HG02798 (cell line): ENCODE data around the gene ANKRD60.

ENCODE experiments used
- ATAC-seq: cut with Tn5 transposase; IDR thresholded peaks from one replicate; pipeline ENCODE4 v1.9.1; 2021; ENCODE audit warnings: mild to moderate bottlenecking; ENCODE audit not compliant: unreplicated experiment, poor library complexity

ANKRD60 gene

DNA sequence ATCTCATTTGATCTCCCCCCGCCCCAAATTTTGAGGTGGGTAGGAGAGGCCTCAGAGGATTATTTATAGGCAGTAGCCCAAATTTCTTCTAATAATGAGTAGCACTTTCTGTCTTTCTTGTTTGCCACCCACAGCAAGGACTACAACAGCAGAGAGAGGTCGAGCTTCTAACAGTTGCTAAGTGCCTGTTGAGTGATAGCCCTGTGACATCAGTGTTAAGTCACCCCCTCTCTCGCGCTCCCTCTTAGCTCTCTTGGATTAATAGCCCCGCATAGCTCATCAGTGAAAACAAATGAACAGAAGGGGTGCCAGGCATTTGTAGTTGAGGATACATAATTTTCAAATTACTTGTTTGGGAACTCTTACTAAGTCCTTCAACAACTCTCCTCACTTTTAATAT, 3.5 kb downstream of the ANKRD60 start:
- ATAC-seq, result no peak

- no peak for ATAC-seq
Measured at GRCh38 chr20:58224097-58224496, 4.4 kb downstream of the ANKRD60 start.

DNA sequence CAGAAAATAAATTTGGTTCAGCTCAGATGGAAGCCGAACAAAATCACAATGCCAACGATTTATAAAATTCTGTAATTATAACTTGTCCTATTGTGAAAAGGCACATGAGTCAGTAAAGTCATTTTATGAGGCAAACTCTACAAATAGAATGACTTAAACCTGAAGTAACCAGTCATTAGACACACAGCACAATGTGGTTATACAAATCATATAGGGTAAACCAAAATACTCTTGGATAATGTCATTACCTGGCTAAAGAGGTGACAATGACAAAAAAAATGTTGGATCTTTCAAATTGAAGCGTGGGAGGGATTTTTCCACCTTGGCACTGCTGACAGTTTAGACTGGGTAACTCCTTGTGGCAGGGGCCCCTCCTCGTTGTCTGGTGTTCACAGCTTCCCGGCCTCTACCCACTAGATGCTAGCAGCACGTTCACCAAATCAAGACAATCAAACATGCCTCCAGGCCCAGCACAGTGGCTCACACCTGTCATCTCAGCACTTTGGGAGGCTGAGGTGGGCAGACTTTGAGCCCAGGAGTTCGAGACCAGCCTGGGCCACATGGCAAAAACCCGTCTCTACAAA, 5.0 kb downstream of the ANKRD60 start:
- no peak for ATAC-seq

GRCh38 chr20:58222446-58222845, 6.0 kb downstream of the ANKRD60 start:
- ATAC-seq, result no peak

DNA sequence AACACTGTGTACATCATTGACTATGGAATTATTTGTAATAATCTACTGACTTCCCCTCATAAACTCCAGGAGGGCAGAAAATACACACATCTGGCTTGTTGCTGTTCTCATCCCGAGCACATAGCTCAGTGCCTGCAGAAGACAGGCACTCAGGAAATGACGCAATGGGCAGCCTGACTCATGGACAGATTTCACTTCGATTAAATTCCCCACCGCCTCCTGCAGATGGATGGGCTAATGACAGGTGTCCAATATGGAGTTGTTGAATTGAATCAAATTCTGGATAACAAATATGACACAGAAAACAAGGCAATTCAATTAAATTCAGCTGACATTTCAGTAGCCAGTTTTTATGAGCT, 9.1 kb downstream of the ANKRD60 start:
- no peak for ATAC-seq

- no peak for ATAC-seq
Measured at GRCh38 chr20:58218665-58219341, 9.7 kb downstream of the ANKRD60 start.

- no peak for ATAC-seq
Measured at GRCh38 chr20:58216334-58216733, 12.1 kb downstream of the ANKRD60 start.

GRCh38 chr20:58215116-58215515, 13.3 kb downstream of the ANKRD60 start:
- ATAC-seq, result no peak

GRCh38 chr20:58214310-58214709, 14.1 kb downstream of the ANKRD60 start:
- ATAC-seq, result no peak

DNA sequence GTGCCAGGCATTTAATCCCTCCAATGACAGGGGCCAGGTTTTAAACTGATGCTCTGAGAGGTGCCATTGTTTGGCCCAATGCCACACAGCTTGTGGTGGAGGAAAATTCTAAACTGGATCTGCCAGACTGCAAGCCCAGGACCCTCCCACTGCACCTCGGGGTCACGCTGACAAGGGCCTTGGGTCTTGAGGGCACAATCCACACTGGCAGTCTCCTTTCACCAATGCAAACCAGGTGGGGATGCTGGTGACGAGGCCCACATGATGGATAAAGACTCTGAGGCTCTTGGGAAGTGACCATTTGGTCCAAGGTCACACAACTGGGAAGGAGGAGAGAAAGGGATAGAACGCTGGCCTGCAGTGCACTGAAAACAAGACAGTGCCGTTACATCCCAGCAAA, 14.7 kb downstream of the ANKRD60 start:
- ATAC-seq, result no peak

GRCh38 chr20:58213121-58213520, 15.3 kb downstream of the ANKRD60 start:
- no peak for ATAC-seq

DNA sequence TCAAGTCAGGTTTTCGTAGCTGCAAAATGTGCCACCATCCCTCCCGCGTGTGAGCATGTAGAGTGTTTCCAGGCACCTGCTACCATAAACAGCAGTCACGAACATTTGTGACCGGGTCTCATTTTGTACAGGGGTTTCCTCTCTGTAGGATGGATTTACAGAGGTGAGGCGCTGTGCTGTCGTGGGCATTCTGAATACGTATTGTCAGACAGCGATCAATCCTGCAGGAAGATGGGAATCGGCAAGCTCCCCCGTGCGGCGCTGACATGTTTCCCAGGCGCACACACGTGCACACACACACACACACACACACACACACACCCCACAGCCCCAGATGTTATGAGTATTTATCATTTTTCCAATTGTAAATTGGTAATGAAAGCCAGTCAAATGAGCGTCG, 15.8 kb downstream of the ANKRD60 start:
- no peak for ATAC-seq

DNA sequence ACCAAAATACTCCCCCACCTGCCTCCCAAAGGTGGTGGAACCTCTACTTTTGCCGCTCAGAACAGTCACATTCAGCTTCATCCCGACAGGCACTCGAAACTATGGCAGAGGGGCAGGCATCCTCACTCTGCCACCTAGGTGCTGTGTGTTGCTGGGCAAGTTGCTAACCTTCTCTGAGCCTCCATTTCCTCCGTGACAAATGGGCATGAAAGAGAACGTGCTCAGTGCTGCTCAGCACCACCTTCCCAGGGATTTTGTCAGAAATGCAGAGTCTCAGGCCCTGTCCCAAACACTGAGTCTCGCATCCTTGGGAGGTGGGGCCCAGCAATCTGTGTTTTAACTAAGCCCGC, 18.1 kb downstream of the ANKRD60 start:
- ATAC-seq, result no peak

- ATAC-seq, result peak; percentile 81
Measured at GRCh38 chr20:58209652-58210397, 18.6 kb downstream of the ANKRD60 start.

GRCh38 chr20:58208944-58209343, 19.5 kb downstream of the ANKRD60 start:
- no peak for ATAC-seq

DNA sequence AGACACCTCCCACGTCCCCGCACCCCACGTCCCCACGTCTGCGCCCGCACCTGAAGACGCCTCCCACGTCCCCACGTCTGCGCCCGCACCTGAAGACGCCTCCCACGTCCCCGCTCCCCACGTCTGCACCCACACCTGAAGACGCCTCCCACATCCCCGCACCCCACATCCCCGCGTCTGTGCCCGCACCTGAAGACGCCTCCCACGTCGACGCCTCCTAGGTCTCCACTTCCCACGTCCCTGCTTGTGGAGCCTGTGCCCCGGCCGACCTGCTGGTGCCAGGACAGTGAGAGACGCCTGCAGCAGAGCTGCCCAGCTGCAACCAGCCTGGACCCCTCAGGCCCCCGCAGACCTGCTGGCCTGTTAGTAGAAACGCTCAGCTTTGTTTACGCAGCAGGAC, 22.6 kb downstream of the ANKRD60 start:
- ATAC-seq, result no peak

DNA sequence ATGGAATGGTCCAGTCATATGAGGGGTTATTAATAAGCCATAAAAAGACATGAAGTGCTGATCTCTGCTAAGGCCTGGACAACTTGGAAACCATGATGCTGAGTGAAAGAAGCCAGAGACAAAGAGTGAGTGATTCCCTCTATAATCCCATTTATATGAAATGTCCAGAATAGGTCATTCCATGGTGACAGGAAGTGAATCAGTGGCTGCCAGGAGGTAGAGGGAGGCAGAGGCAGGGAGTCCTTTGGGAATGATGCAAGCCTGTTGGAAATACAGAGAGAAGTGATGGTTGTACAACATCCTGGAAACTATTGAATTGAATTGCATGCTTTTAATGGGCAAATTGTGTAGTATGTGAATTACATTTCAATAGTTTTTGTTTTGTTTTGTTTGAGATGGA, 26.4 kb downstream of the ANKRD60 start:
- no peak for ATAC-seq

GRCh38 chr20:58201616-58202015, 26.8 kb downstream of the ANKRD60 start:
- ATAC-seq, result no peak

DNA sequence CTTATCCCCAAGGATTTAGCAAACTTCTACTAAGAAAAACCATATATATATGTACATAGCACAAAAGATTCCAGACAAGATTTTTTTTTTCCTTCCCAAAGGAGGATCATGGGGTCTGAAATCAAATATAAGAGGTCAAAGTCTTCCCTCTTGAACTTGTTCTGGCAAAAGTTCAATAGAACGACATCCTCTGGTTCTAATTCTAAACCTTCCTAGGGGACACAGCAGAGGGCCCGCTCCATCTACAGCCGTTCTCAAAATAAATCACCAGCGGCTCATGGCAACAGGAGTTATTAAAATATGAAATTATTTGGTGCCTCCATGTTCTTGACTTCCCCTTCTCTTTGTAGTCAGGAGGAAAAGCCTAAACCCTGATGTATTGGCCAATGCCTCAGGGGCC, 29.0 kb downstream of the ANKRD60 start:
- no peak for ATAC-seq

DNA sequence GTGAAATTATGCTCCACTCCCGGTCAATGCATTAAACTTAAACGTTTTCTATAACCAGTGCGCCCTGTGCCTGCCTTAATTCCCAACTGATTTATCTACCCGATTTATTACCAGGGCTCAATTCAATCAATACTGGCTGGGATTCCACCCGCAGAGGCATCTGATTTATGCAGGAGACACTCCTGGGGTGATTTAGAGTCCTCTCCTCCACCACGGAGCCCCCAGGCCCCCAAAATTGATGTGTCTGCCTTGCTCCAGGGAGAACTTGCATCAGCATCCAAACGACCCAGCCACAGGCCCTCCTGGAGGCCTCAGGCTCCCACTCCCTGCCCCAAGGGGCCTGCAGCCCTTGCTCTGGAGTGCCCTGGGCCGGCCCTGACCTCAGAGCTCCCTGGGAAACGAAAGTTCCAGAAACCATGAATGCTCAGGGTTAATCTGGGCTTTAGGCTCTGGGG, 29.5 kb downstream of the ANKRD60 start:
- no peak for ATAC-seq

- no peak for ATAC-seq
Measured at GRCh38 chr20:58198384-58198783, 30.1 kb downstream of the ANKRD60 start.

DNA sequence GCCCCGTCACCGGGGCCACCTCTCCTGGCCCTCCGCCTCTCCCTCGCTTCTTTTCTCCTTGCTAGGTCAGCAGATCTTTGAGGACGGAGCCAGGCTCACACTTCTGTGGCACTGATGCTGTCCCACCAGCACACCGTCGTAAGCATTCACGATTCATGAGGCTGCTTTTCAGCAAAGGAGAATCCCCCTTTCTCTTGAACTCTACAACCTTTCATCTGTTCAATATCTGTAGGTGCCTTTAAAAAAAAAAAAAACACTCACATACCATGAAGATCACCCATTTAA, 31.3 kb downstream of the ANKRD60 start:
- ATAC-seq, result no peak
